H1 (cell line): ENCODE results near the gene IGF2R. TPM values are rescaled to one million over a fixed set of nuclear protein-coding genes. Genes with fewer than 3 reads are reported as not detected.

Experiments used
- HDAC2 ChIP-seq, 2 experiments: fragments of 300-600 bp in 1 of 2; sonication (generic) in 1 of 2; IDR thresholded peaks; 2 replicates each; pipeline ENCODE4 v1.6.1; 2011 to 2012; ENCODE audit warnings: low read depth in 2 of 2, low read length in 2 of 2, mild to moderate bottlenecking in 2 of 2, moderate library complexity in 2 of 2, borderline replicate concordance in 1 of 2, inconsistent platforms in 1 of 2
- NRF1 ChIP-seq: IDR thresholded peaks from 2 replicates; pipeline ENCODE4 v1.6.1; 2011; ENCODE audit warnings: mild to moderate bottlenecking, low read depth, low read length, improper control_type of control experiment
- SAP30 ChIP-seq: fragments of 300-600 bp; sonication (generic); IDR thresholded peaks from 2 replicates; pipeline ENCODE4 v1.7.1; 2012; ENCODE audit warnings: low read length, moderate library complexity, mild to moderate bottlenecking, inconsistent platforms; ENCODE audit not compliant: insufficient read depth, insufficient replicate concordance
- SRF ChIP-seq: IDR thresholded peaks from 2 replicates; pipeline ENCODE4 v1.6.1; 2011; ENCODE audit warnings: mild to moderate bottlenecking, low read depth, low read length, moderate library complexity
- polyA plus RNA-seq, 7 experiments: library from polyadenylated mRNA; depleted of rRNA in 3 of 7; stranded (reverse) in 5 of 7; unstranded in 2 of 7; fragments of >200 nt in 5 of 7; fragments of 200-250 nt in 2 of 7; gene quantifications; 1 replicate in 5 of 7; 2 replicates in 1 of 7; 4 replicates in 1 of 7; pipeline versions ENCODE4 v1.2.1 to v1.2.3, GENCODE V29; 2011 to 2013; ENCODE audit warnings: missing spikeins in 2 of 7, mixed read lengths in 2 of 7
- total RNA-seq: library from RNA; stranded (reverse); fragmentation: NEBNext Ultra II Directional; extraction: Animal tissue kit (Norgen Biotek cat#: 25700); gene quantifications from 2 replicates; pipeline ENCODE4 v1.2.1, GENCODE V29; 2021
- TF ChIP-seq, protein P1 (sequence below): IDR thresholded peaks from 2 replicates; pipeline ENCODE4 v1.6.1; 2012; ENCODE audit warnings: low read length, inconsistent platforms

IGF2R gene
- total and polyA plus RNA-seq, 2 of the 8 experiments (the other 6 are each of a cell fraction or from before 2014, with no cell fraction given) = 20.6 to 74.1 TPM

- TF ChIP-seq, protein P1, sequence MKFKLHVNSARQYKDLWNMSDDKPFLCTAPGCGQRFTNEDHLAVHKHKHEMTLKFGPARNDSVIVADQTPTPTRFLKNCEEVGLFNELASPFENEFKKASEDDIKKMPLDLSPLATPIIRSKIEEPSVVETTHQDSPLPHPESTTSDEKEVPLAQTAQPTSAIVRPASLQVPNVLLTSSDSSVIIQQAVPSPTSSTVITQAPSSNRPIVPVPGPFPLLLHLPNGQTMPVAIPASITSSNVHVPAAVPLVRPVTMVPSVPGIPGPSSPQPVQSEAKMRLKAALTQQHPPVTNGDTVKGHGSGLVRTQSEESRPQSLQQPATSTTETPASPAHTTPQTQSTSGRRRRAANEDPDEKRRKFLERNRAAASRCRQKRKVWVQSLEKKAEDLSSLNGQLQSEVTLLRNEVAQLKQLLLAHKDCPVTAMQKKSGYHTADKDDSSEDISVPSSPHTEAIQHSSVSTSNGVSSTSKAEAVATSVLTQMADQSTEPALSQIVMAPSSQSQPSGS = no peak
- TF ChIP-seq HDAC2 (IDR thresholded peaks at IDR 0.05; ENCODE audit: borderline replicate concordance in 1 of 2, low read depth in 2 of 2, low read length in 2 of 2) (no peak), NRF1 (no peak), SAP30 (no peak), SRF (no peak)
Measured at GRCh38 chr6:159989492-159990480, 20.9 kb downstream of the IGF2R start (continued).
